ENCODE measurements around the gene KRTAP5-6. TPM values are rescaled to one million over a fixed set of nuclear protein-coding genes. Genes with fewer than 3 reads are reported as not detected.
A peak's percentile ranks its signal among the peaks of the same experiment; 100 is the strongest.

KRTAP5-6 gene
- total RNA-seq, 1 experiment from 2014 or later, result not detected

DNA sequence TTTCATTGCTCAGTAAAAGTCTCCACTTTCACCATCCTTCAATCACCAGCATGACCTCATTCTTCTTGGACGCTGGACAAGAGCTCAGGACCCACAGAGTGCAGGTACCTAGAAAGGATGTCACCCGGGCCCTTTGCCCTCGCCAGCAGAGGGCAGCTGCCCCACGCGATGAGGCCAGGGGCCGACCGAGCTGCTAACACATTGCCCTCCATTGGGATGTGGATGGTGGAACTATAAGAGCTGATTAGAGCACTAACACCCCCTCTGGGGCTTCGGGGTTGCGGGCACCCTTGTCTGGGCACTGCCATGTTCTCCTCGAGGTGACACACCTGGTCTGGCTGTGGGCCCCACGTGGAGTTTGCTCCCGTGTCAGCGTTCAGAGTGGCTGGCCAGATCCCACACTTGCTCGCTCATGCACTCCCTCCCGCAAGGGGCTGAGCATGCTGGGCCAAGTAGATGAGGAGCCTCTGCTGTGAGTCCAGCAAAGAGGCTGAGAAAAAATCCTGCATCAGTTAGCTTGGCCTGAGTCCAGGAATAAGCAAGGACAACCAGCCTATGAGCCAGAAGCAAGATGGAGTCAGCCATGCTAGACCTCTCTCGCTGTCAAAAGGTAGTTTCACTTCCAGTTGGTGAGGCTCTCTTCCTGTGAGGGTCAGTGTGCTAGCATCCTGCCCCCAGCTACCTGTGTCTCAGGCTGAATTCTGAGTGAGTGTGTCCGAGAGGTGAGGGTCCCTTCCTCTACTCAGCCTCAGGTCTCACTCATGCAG, 9.8 kb downstream of the KRTAP5-6 start:
- no peaks in the 10 kb centered on the region for H3K27me3 ChIP-seq (ENCODE audit: insufficient read depth, low read length)
- TF ChIP-seq, protein P1, sequence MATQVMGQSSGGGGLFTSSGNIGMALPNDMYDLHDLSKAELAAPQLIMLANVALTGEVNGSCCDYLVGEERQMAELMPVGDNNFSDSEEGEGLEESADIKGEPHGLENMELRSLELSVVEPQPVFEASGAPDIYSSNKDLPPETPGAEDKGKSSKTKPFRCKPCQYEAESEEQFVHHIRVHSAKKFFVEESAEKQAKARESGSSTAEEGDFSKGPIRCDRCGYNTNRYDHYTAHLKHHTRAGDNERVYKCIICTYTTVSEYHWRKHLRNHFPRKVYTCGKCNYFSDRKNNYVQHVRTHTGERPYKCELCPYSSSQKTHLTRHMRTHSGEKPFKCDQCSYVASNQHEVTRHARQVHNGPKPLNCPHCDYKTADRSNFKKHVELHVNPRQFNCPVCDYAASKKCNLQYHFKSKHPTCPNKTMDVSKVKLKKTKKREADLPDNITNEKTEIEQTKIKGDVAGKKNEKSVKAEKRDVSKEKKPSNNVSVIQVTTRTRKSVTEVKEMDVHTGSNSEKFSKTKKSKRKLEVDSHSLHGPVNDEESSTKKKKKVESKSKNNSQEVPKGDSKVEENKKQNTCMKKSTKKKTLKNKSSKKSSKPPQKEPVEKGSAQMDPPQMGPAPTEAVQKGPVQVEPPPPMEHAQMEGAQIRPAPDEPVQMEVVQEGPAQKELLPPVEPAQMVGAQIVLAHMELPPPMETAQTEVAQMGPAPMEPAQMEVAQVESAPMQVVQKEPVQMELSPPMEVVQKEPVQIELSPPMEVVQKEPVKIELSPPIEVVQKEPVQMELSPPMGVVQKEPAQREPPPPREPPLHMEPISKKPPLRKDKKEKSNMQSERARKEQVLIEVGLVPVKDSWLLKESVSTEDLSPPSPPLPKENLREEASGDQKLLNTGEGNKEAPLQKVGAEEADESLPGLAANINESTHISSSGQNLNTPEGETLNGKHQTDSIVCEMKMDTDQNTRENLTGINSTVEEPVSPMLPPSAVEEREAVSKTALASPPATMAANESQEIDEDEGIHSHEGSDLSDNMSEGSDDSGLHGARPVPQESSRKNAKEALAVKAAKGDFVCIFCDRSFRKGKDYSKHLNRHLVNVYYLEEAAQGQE (IDR thresholded peaks at IDR 0.05; ENCODE audit: low read depth), result no peak
- peak; percentile 61 for TF ChIP-seq RAD21 (IDR thresholded peaks at IDR 0.05; ENCODE audit: low read depth)
- no peak for TF ChIP-seq EGR1 (IDR thresholded peaks at IDR 0.05; ENCODE audit: low read depth)
- TF ChIP-seq CTCF (IDR thresholded peaks at IDR 0.05 in 2 of 3, conservative IDR thresholded peaks at IDR 0.05 in 1 of 3; ENCODE audit: borderline replicate concordance in 1 of 3, insufficient read depth in 1 of 3, low read depth in 2 of 3, low read length in 2 of 3), result peak; percentile 28 to 38 (median 34); a peak in 3 of 6 replicates
- no peaks in the 10 kb centered on the region for H3K9me2 ChIP-seq (ENCODE audit: insufficient read depth)
- BruUV-seq (replicated peaks), result no TSS peak
- no peaks in the 10 kb centered on the region for H4K20me1 ChIP-seq (ENCODE audit: insufficient read depth)
- H2AFZ ChIP-seq (ENCODE audit: low read depth, low read length, poor library complexity, severe bottlenecking), result no peak overlapping the region
- H3K36me3 ChIP-seq (ENCODE audit: control insufficient read depth in 1 of 2, insufficient read depth in 2 of 2, low read length in 2 of 2), result no peaks in the 10 kb centered on the region
- CTCF ChIA-PET, result interaction anchor here (1.4 to 1.9 kb wide), 2 partner anchors 127 to 444 kb away, joined by 8 to 24 read pairs; partner anchors contain the start of gene SYT8
- no peak overlapping the region for H3K4me2 ChIP-seq (ENCODE audit: low read length)
- H3K9me3 ChIP-seq (ENCODE audit: control insufficient read depth in 1 of 2, insufficient read depth in 1 of 2, low read depth in 1 of 2, low read length in 2 of 2), result no peaks in the 10 kb centered on the region
- no peak overlapping the region for H3K9ac ChIP-seq (ENCODE audit: low read length)
- RAD21 ChIA-PET (ENCODE audit: low non-redundant PET in 1 of 2, low total read pairs in 2 of 2, uncharacterized antibody in 2 of 2, unreplicated experiment in 2 of 2), result interaction anchor here (0.7 to 1.1 kb wide), 2 partner anchors 126 kb away, joined by 4 to 5 read pairs; no protein-coding TSS in a partner anchor
- no peak overlapping the region for H3K27ac ChIP-seq (ENCODE audit: low read depth, low read length)
- H3K4me3 ChIP-seq (replicated peaks in 1 of 2; ENCODE audit: low read depth in 1 of 2, low read length in 2 of 2), result no peak overlapping the region
- H3K4me1 ChIP-seq (ENCODE audit: control insufficient read depth in 1 of 2, insufficient read depth in 2 of 2, low read length in 2 of 2), result no peaks in the 10 kb centered on the region
- POLR2A ChIA-PET, result interaction anchor here (1.2 kb wide), 1 partner anchor 127 kb away, joined by 4 read pairs; no protein-coding TSS in a partner anchor
- intact Hi-C loops (cut with micrococcal nuclease), result loop anchor here (5.0 kb wide), 1 partner anchor 445 kb away; no protein-coding TSS in a partner anchor
- ATAC-seq (peak; percentile 55; the same call in 1 of the 2 replicates), DNase-seq (ENCODE audit: low read depth, low spot score) (no peak)
- H3K79me2 ChIP-seq (ENCODE audit: insufficient read depth, low read length), result no peaks in the 10 kb centered on the region
